HEK293 (cell line): ENCODE data around the gene MTF2.

Source experiments
- CTCF ChIA-PET: fragments of 350-600 bp; formaldehyde crosslinking; extraction: SDS; loops from one replicate; lab custom pipeline; 2021; ENCODE audit warnings: antibody characterized with exemption; lab: Yijun Ruan, JAX
- POLR2A ChIA-PET: fragments of 300-600 bp; formaldehyde crosslinking; extraction: SDS; loops from one replicate; lab custom pipeline; 2020; ENCODE audit warnings: antibody characterized with exemption, inconsistent platforms; lab: Yijun Ruan, JAX
- H3K27ac ChIP-seq: fragments of 200-500 bp; sonication (Bioruptor generic); 2 replicates; pipeline ENCODE4 v1.5.1; 2014; ENCODE audit warnings: low read depth, low read length, control low read depth, inconsistent platforms; ENCODE audit errors: extremely low read depth
- H3K36me3 ChIP-seq, 2 experiments: fragments of 200-500 bp in 1 of 2; sonication (Bioruptor generic) in 1 of 2; 1 replicate in 1 of 2; 2 replicates in 1 of 2; pipeline ENCODE4 v1.5.1; 2014 to 2017; ENCODE audit warnings: inconsistent platforms in 2 of 2, low read length in 2 of 2; ENCODE audit not compliant: control insufficient read depth in 2 of 2, insufficient read depth in 1 of 2
- H3K4me1 ChIP-seq: fragments of 200-500 bp; sonication (Bioruptor generic); 2 replicates; pipeline ENCODE4 v1.5.1; 2014; ENCODE audit warnings: mild to moderate bottlenecking, low read length, inconsistent platforms; ENCODE audit not compliant: control insufficient read depth, insufficient read depth
- H3K4me3 ChIP-seq: 2 replicates; pipeline ENCODE4 v1.5.1; 2011; ENCODE audit warnings: low read depth, mild to moderate bottlenecking, control low read depth, low read length, moderate library complexity
- H3K9me3 ChIP-seq: fragments of 200-500 bp; sonication (Bioruptor generic); 2 replicates; pipeline ENCODE4 v1.5.1; 2014; ENCODE audit warnings: low read depth, low read length, inconsistent platforms; ENCODE audit not compliant: control insufficient read depth, insufficient read depth
- KLF9 ChIP-seq: fragments of 450-650 bp; formaldehyde crosslinking; IDR thresholded peaks from 2 replicates; pipeline ENCODE4 v1.5.1; 2016; ENCODE audit warnings: missing biosample characterization, missing genetic modification characterization, low read depth
- MYNN ChIP-seq: fragments of 450-650 bp; formaldehyde crosslinking; IDR thresholded peaks from 2 replicates; pipeline ENCODE4 v1.5.1; 2016; ENCODE audit warnings: missing biosample characterization, missing genetic modification characterization, borderline replicate concordance
- OSR2 ChIP-seq: fragments of 450-650 bp; formaldehyde crosslinking; IDR thresholded peaks from 2 replicates; pipeline ENCODE4 v1.5.1; 2016; ENCODE audit warnings: missing biosample characterization, missing genetic modification characterization
- YY1 ChIP-seq: fragments of 450-650 bp; formaldehyde crosslinking; IDR thresholded peaks from 2 replicates; pipeline ENCODE4 v1.5.1; 2018; ENCODE audit warnings: missing biosample characterization, missing genetic modification characterization
- YY2 ChIP-seq: fragments of 450-650 bp; formaldehyde crosslinking; IDR thresholded peaks from 2 replicates; pipeline ENCODE4 v1.5.1; 2016; ENCODE audit warnings: missing biosample characterization, missing genetic modification characterization
- ZBTB21 ChIP-seq: fragments of 450-650 bp; formaldehyde crosslinking; IDR thresholded peaks from 2 replicates; pipeline ENCODE4 v1.5.1; 2017; ENCODE audit warnings: missing biosample characterization, missing genetic modification characterization
- ZBTB48 ChIP-seq: fragments of 450-650 bp; formaldehyde crosslinking; IDR thresholded peaks from 2 replicates; pipeline ENCODE4 v1.5.1; 2016; ENCODE audit warnings: missing biosample characterization, missing genetic modification characterization
- ZIC2 ChIP-seq: fragments of 450-650 bp; formaldehyde crosslinking; IDR thresholded peaks from 2 replicates; pipeline ENCODE4 v1.5.1; 2016; ENCODE audit warnings: missing biosample characterization, missing genetic modification characterization
- ZNF114 ChIP-seq: fragments of 450-650 bp; formaldehyde crosslinking; IDR thresholded peaks from 2 replicates; pipeline ENCODE4 v1.5.0; 2017; ENCODE audit warnings: missing biosample characterization, missing genetic modification characterization
- ZNF132 ChIP-seq: fragments of 450-650 bp; formaldehyde crosslinking; IDR thresholded peaks from 2 replicates; pipeline ENCODE4 v1.5.1; 2017; ENCODE audit warnings: missing biosample characterization, missing genetic modification characterization, borderline replicate concordance
- ZNF24 ChIP-seq: fragments of 450-650 bp; formaldehyde crosslinking; IDR thresholded peaks from 2 replicates; pipeline ENCODE4 v1.5.1; 2016; ENCODE audit warnings: missing biosample characterization, missing genetic modification characterization
- ZNF521 ChIP-seq: fragments of 450-650 bp; formaldehyde crosslinking; IDR thresholded peaks from 2 replicates; pipeline ENCODE4 v1.5.1; 2017; ENCODE audit warnings: missing biosample characterization, mild to moderate bottlenecking, missing genetic modification characterization
- ZNF560 ChIP-seq: fragments of 450-650 bp; formaldehyde crosslinking; IDR thresholded peaks from 2 replicates; pipeline ENCODE4 v1.5.1; 2017; ENCODE audit warnings: missing biosample characterization, missing genetic modification characterization, borderline replicate concordance
- ZNF561 ChIP-seq: fragments of 450-650 bp; IDR thresholded peaks from 2 replicates; pipeline ENCODE4 v1.5.1; 2018; ENCODE audit warnings: missing biosample characterization, missing genetic modification characterization, borderline replicate concordance
- ZNF596 ChIP-seq: fragments of 450-650 bp; IDR thresholded peaks from 2 replicates; pipeline ENCODE4 v1.5.0; 2018; ENCODE audit warnings: missing biosample characterization, mild to moderate bottlenecking, missing genetic modification characterization, moderate library complexity
- ZNF623 ChIP-seq: fragments of 450-650 bp; formaldehyde crosslinking; IDR thresholded peaks from 2 replicates; pipeline ENCODE4 v1.5.1; 2016; ENCODE audit warnings: missing biosample characterization, missing genetic modification characterization
- ZNF677 ChIP-seq: fragments of 450-650 bp; IDR thresholded peaks from 2 replicates; pipeline ENCODE4 v1.5.0; 2018; ENCODE audit warnings: missing biosample characterization, mild to moderate bottlenecking, missing genetic modification characterization, moderate library complexity
- ZNF707 ChIP-seq: fragments of 450-650 bp; formaldehyde crosslinking; IDR thresholded peaks from 2 replicates; pipeline ENCODE4 v1.5.1; 2016; ENCODE audit warnings: missing biosample characterization, missing genetic modification characterization
- TF ChIP-seq, protein P1 (sequence below): fragments of 450-650 bp; formaldehyde crosslinking; IDR thresholded peaks from 2 replicates; pipeline ENCODE4 v1.5.1; 2016; ENCODE audit warnings: missing biosample characterization, missing genetic modification characterization
- TF ChIP-seq, protein P2 (sequence below): fragments of 450-650 bp; formaldehyde crosslinking; conservative IDR thresholded peaks from 2 replicates; pipeline ENCODE4 v1.5.1; 2016; ENCODE audit warnings: low read depth, missing biosample characterization, missing genetic modification characterization
- TF ChIP-seq, protein P3 (sequence below): fragments of 450-650 bp; formaldehyde crosslinking; IDR thresholded peaks from 2 replicates; pipeline ENCODE4 v1.5.1; 2016; ENCODE audit warnings: missing biosample characterization, missing genetic modification characterization
- TF ChIP-seq, protein P4 (sequence below): fragments of 450-650 bp; formaldehyde crosslinking; conservative IDR thresholded peaks from 2 replicates; pipeline ENCODE4 v1.5.1; 2016; ENCODE audit warnings: low read depth, missing biosample characterization, missing genetic modification characterization
- TF ChIP-seq, protein P5 (sequence below): fragments of 450-650 bp; formaldehyde crosslinking; IDR thresholded peaks from 2 replicates; pipeline ENCODE4 v1.5.1; 2017; ENCODE audit warnings: missing biosample characterization, missing genetic modification characterization
- TF ChIP-seq, protein P6 (sequence below): fragments of 450-650 bp; formaldehyde crosslinking; IDR thresholded peaks from 2 replicates; pipeline ENCODE4 v1.5.1; 2016; ENCODE audit warnings: missing biosample characterization, missing genetic modification characterization

The MTF2 gene

DNA sequence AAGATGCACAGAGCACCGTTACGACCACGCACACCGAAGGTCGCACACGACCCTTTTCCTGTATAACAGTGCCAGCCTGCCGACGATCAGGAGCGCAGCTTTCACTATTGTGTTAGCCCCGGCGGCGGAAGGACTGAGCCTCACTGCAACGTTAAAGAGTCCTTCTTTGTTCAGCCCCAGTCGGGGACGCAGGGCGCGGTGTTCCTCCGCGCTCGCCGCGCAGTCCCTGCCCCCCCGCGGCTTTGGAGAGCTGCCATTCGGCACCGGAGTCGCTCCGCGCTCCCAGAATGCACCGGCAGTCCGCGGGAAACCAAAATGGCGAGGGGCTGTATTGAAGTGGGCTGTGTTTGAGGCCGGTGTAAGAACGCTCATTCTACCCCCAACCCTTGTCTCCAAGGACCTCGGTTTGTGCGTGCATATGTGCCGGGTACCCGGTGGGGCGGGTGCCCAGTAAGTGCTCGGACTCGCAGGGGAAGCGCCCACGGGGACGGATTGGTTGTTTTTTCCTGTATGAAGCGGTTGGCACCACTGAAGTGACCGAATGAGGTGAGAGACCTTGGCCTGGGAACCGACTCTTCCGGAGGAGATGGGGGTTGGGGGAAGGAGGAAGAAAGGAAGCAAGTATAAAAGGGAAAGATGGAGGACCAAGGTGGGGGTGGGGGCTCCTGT lies at the start of gene MTF2:
Gene MTF2, plus strand, starts transcription at position 298 of the 669 bp plus-strand sequence. Its CDS starts 244 bp downstream, at position 542.
- Histone ChIP-seq H3K27ac (peak within 1 kb of the TSS; percentile 88), H3K9me3 (no peaks in the 10 kb centered on the region), H3K4me1 (peaks cover 6% of the 10 kb centered on the region), H3K4me3 (peak within 1 kb of the TSS; percentile 73), H3K36me3 (peaks cover 4 to 16% of the 10 kb centered on the region in 2 experiments; a peak in 2 of 3 replicates)
- ChIA-PET CTCF (interaction anchor here (0.6 to 1.3 kb wide), 5 partner anchors 58 to 220 kb away, joined by 3 to 4 read pairs (median 4); no protein-coding TSS in a partner anchor), POLR2A (interaction anchor here (0.6 to 2.6 kb wide), 19 partner anchors 9 to 1182 kb away, joined by 3 to 16 read pairs (median 4); partner anchors contain the start of genes DR1 and TMED5)
- TF ChIP-seq ZNF132 (tag by site-specific recombination) (no peak), ZNF24 (tag by site-specific recombination) (peak; percentile 99), ZIC2 (tag by site-specific recombination) (peak; percentile 97), OSR2 (peak; percentile 56; the same call in 1 of the 2 replicates), ZNF623 (tag by site-specific recombination) (peak; percentile 55), ZNF596 (tag by site-specific recombination) (peak; percentile 82), YY2 (tag by site-specific recombination) (peak; percentile 97), ZNF561 (tag by site-specific recombination) (peak; percentile 100), ZNF114 (tag by site-specific recombination) (no peak), ZBTB48 (tag by site-specific recombination) (peak; percentile 99), KLF9 (tag by site-specific recombination) (peak; percentile 74), ZNF677 (tag by site-specific recombination) (peak; percentile 57; the same call in 1 of the 2 replicates), ZNF521 (no peak), ZBTB21 (tag by site-specific recombination) (peak; percentile 84), ZNF560 (tag by site-specific recombination) (peak; percentile 77), ZNF707 (tag by site-specific recombination) (peak; percentile 72; the same call in 1 of the 2 replicates), MYNN (tag by site-specific recombination) (peak; percentile 80; the same call in 1 of the 2 replicates), YY1 (peak; percentile 98)
- TF ChIP-seq, protein P1, sequence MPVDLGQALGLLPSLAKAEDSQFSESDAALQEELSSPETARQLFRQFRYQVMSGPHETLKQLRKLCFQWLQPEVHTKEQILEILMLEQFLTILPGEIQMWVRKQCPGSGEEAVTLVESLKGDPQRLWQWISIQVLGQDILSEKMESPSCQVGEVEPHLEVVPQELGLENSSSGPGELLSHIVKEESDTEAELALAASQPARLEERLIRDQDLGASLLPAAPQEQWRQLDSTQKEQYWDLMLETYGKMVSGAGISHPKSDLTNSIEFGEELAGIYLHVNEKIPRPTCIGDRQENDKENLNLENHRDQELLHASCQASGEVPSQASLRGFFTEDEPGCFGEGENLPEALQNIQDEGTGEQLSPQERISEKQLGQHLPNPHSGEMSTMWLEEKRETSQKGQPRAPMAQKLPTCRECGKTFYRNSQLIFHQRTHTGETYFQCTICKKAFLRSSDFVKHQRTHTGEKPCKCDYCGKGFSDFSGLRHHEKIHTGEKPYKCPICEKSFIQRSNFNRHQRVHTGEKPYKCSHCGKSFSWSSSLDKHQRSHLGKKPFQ (tag by site-specific recombination) = peak; percentile 89
- TF ChIP-seq, protein P2, sequence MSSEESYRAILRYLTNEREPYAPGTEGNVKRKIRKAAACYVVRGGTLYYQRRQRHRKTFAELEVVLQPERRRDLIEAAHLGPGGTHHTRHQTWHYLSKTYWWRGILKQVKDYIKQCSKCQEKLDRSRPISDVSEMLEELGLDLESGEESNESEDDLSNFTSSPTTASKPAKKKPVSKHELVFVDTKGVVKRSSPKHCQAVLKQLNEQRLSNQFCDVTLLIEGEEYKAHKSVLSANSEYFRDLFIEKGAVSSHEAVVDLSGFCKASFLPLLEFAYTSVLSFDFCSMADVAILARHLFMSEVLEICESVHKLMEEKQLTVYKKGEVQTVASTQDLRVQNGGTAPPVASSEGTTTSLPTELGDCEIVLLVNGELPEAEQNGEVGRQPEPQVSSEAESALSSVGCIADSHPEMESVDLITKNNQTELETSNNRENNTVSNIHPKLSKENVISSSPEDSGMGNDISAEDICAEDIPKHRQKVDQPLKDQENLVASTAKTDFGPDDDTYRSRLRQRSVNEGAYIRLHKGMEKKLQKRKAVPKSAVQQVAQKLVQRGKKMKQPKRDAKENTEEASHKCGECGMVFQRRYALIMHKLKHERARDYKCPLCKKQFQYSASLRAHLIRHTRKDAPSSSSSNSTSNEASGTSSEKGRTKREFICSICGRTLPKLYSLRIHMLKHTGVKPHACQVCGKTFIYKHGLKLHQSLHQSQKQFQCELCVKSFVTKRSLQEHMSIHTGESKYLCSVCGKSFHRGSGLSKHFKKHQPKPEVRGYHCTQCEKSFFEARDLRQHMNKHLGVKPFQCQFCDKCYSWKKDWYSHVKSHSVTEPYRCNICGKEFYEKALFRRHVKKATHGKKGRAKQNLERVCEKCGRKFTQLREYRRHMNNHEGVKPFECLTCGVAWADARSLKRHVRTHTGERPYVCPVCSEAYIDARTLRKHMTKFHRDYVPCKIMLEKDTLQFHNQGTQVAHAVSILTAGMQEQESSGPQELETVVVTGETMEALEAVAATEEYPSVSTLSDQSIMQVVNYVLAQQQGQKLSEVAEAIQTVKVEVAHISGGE = peak; percentile 66; the same call in 1 of the 2 replicates
- TF ChIP-seq, protein P3, sequence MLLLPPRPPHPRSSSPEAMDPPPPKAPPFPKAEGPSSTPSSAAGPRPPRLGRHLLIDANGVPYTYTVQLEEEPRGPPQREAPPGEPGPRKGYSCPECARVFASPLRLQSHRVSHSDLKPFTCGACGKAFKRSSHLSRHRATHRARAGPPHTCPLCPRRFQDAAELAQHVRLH (tag by site-specific recombination) = peak; percentile 96
- TF ChIP-seq, protein P4, sequence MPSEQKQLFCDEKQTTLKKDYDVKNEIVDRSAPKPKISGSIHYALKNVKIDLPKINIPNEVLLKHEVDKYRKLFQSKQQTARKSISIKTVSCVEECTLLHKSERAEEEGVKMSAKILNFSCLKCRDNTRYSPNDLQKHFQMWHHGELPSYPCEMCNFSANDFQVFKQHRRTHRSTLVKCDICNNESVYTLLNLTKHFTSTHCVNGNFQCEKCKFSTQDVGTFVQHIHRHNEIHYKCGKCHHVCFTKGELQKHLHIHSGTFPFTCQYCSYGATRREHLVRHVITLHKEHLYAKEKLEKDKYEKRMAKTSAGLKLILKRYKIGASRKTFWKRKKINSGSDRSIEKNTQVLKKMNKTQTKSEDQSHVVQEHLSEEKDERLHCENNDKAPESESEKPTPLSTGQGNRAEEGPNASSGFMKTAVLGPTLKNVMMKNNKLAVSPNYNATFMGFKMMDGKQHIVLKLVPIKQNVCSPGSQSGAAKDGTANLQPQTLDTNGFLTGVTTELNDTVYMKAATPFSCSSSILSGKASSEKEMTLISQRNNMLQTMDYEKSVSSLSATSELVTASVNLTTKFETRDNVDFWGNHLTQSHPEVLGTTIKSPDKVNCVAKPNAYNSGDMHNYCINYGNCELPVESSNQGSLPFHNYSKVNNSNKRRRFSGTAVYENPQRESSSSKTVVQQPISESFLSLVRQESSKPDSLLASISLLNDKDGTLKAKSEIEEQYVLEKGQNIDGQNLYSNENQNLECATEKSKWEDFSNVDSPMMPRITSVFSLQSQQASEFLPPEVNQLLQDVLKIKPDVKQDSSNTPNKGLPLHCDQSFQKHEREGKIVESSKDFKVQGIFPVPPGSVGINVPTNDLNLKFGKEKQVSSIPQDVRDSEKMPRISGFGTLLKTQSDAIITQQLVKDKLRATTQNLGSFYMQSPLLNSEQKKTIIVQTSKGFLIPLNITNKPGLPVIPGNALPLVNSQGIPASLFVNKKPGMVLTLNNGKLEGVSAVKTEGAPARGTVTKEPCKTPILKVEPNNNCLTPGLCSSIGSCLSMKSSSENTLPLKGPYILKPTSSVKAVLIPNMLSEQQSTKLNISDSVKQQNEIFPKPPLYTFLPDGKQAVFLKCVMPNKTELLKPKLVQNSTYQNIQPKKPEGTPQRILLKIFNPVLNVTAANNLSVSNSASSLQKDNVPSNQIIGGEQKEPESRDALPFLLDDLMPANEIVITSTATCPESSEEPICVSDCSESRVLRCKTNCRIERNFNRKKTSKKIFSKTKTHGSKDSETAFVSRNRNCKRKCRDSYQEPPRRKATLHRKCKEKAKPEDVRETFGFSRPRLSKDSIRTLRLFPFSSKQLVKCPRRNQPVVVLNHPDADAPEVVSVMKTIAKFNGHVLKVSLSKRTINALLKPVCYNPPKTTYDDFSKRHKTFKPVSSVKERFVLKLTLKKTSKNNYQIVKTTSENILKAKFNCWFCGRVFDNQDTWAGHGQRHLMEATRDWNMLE = peak; percentile 69
- TF ChIP-seq, protein P5, sequence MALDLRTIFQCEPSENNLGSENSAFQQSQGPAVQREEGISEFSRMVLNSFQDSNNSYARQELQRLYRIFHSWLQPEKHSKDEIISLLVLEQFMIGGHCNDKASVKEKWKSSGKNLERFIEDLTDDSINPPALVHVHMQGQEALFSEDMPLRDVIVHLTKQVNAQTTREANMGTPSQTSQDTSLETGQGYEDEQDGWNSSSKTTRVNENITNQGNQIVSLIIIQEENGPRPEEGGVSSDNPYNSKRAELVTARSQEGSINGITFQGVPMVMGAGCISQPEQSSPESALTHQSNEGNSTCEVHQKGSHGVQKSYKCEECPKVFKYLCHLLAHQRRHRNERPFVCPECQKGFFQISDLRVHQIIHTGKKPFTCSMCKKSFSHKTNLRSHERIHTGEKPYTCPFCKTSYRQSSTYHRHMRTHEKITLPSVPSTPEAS = peak; percentile 86
- TF ChIP-seq, protein P6, sequence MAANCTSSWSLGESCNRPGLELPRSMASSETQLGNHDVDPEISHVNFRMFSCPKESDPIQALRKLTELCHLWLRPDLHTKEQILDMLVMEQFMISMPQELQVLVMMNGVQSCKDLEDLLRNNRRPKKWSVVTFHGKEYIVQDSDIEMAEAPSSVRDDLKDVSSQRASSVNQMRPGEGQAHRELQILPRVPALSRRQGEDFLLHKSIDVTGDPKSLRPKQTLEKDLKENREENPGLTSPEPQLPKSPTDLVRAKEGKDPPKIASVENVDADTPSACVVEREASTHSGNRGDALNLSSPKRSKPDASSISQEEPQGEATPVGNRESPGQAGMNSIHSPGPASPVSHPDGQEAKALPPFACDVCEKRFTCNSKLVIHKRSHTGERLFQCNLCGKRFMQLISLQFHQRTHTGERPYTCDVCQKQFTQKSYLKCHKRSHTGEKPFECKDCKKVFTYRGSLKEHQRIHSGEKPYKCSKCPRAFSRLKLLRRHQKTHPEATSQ (tag by site-specific recombination) = peak; percentile 99
